SK-N-SH treated with all-trans-retinoic acid at 6 μM for 48 hours (cell line): ENCODE data around the gene OR8J1.

ENCODE experiments used
- ATAC-seq: fragments of 200-7000 bp; cut with Tn5 transposase; 3 replicates; pipeline ENCODE4 v1.9.1; 2020; ENCODE audit warnings: mild to moderate bottlenecking, moderate library complexity
- BACH2 ChIP-seq: fragments of 250-450 bp; sonication (Bioruptor Pico); IDR thresholded peaks from 2 replicates; pipeline ENCODE4 v1.9.0; 2021; ENCODE audit warnings: mild to moderate bottlenecking, borderline replicate concordance
- CREB5 ChIP-seq: fragments of 250-450 bp; sonication (Bioruptor Pico); IDR thresholded peaks from 2 replicates; pipeline ENCODE4 v1.5.1; 2020; ENCODE audit warnings: low read depth, mild to moderate bottlenecking, moderate library complexity
- CSDC2 ChIP-seq: fragments of 250-450 bp; sonication (Bioruptor Pico); IDR thresholded peaks from 2 replicates; pipeline ENCODE4 v1.5.0; 2020; ENCODE audit warnings: mild to moderate bottlenecking, moderate library complexity
- CSRNP3 ChIP-seq: fragments of 250-450 bp; sonication (Bioruptor Pico); IDR thresholded peaks from 2 replicates; pipeline ENCODE4 v1.5.1; 2021; ENCODE audit warnings: mild to moderate bottlenecking, moderate library complexity
- ESRRG ChIP-seq: fragments of 250-450 bp; sonication (Bioruptor Pico); IDR thresholded peaks from 2 replicates; pipeline ENCODE4 v1.6.1; 2021; ENCODE audit warnings: mild to moderate bottlenecking
- GLIS3 ChIP-seq: fragments of 250-450 bp; sonication (Bioruptor Pico); IDR thresholded peaks from 2 replicates; pipeline ENCODE4 v1.5.0; 2020; ENCODE audit warnings: mild to moderate bottlenecking, moderate library complexity
- OSR1 ChIP-seq: fragments of 250-450 bp; sonication (Bioruptor Pico); IDR thresholded peaks from 2 replicates; pipeline ENCODE4 v1.8.0; 2022; ENCODE audit warnings: moderate library complexity, mild to moderate bottlenecking, inconsistent platforms
- PATZ1 ChIP-seq: fragments of 250-450 bp; sonication (Bioruptor Pico); IDR thresholded peaks from 2 replicates; pipeline ENCODE4 v1.8.0; 2020; ENCODE audit warnings: mild to moderate bottlenecking, moderate library complexity, borderline replicate concordance
- POU6F1 ChIP-seq: fragments of 250-450 bp; sonication (Bioruptor Pico); IDR thresholded peaks from 2 replicates; pipeline ENCODE4 v1.8.0; 2021; ENCODE audit warnings: low read depth, mild to moderate bottlenecking, moderate library complexity, borderline replicate concordance
- PPARA ChIP-seq: fragments of 250-450 bp; sonication (Bioruptor Pico); IDR thresholded peaks from 2 replicates; pipeline ENCODE4 v1.5.0; 2020; ENCODE audit warnings: mild to moderate bottlenecking, borderline replicate concordance
- SNAI2 ChIP-seq: fragments of 250-450 bp; sonication (Bioruptor Pico); IDR thresholded peaks from 2 replicates; pipeline ENCODE4 v1.5.0; 2020; ENCODE audit warnings: mild to moderate bottlenecking, moderate library complexity
- TCF4 ChIP-seq: fragments of 250-450 bp; sonication (Bioruptor Pico); IDR thresholded peaks from 2 replicates; pipeline ENCODE4 v1.8.0; 2021; ENCODE audit warnings: mild to moderate bottlenecking, moderate library complexity, borderline replicate concordance
- TOX ChIP-seq: fragments of 250-450 bp; sonication (Bioruptor Pico); IDR thresholded peaks from 2 replicates; pipeline ENCODE4 v1.8.0; 2021; ENCODE audit warnings: mild to moderate bottlenecking, moderate library complexity, borderline replicate concordance
- TSHZ2 ChIP-seq: fragments of 250-450 bp; sonication (Bioruptor Pico); IDR thresholded peaks from 2 replicates; pipeline ENCODE4 v1.5.0; 2020; ENCODE audit warnings: mild to moderate bottlenecking, moderate library complexity
- ZC3H10 ChIP-seq: fragments of 250-450 bp; sonication (Bioruptor Pico); IDR thresholded peaks from 2 replicates; pipeline ENCODE4 v1.5.1; 2021; ENCODE audit warnings: mild to moderate bottlenecking, moderate library complexity
- ZFP3 ChIP-seq: fragments of 250-450 bp; sonication (Bioruptor Pico); IDR thresholded peaks from 2 replicates; pipeline ENCODE4 v1.5.0; 2020; ENCODE audit warnings: mild to moderate bottlenecking, moderate library complexity
- ZFP30 ChIP-seq: fragments of 450-650 bp; formaldehyde crosslinking; IDR thresholded peaks from 2 replicates; pipeline ENCODE4 v1.5.0; 2022; ENCODE audit warnings: mild to moderate bottlenecking, moderate library complexity
- ZNF565 ChIP-seq: fragments of 450-650 bp; formaldehyde crosslinking; conservative IDR thresholded peaks from 2 replicates; pipeline ENCODE4 v1.5.0; 2020; ENCODE audit warnings: low read depth, mild to moderate bottlenecking, moderate library complexity
- ZNF70 ChIP-seq: fragments of 450-650 bp; formaldehyde crosslinking; IDR thresholded peaks from 2 replicates; pipeline ENCODE4 v1.5.0; 2020; ENCODE audit warnings: mild to moderate bottlenecking, moderate library complexity
- ZNF8 ChIP-seq: fragments of 450-650 bp; formaldehyde crosslinking; IDR thresholded peaks from 2 replicates; pipeline ENCODE4 v1.5.0; 2020; ENCODE audit warnings: mild to moderate bottlenecking, moderate library complexity

The OR8J1 gene

GRCh38 chr11:56333156-56333555, 20.9 kb upstream of the OR8J1 start:
- no peak for ATAC-seq
- no peak for TF ChIP-seq PATZ1 (CRISPR knock-in tag)
- no peak for TF ChIP-seq CSRNP3
- TF ChIP-seq ZNF8 (CRISPR knock-in tag) = no peak
- no peak for TF ChIP-seq ZC3H10 (CRISPR knock-in tag)
- TF ChIP-seq TCF4 (CRISPR knock-in tag) = no peak
- TF ChIP-seq SNAI2 = no peak
- no peak for TF ChIP-seq CSDC2
- TF ChIP-seq GLIS3 = no peak
- no peak for TF ChIP-seq ZFP3 (CRISPR knock-in tag)
- TF ChIP-seq OSR1 = no peak
- no peak for TF ChIP-seq ZNF70 (CRISPR knock-in tag)
- no peak for TF ChIP-seq CREB5 (CRISPR knock-in tag)
- no peak for TF ChIP-seq ZFP30 (CRISPR knock-in tag)
- TF ChIP-seq, all 23 proteins: peak for 0

- no peak for ATAC-seq
- TF ChIP-seq OSR1 (no peak), ZNF8 (CRISPR knock-in tag) (no peak), TCF4 (CRISPR knock-in tag) (no peak), PPARA (CRISPR knock-in tag) (no peak), TSHZ2 (CRISPR knock-in tag) (no peak), GLIS3 (no peak), ZNF70 (CRISPR knock-in tag) (no peak), ZC3H10 (CRISPR knock-in tag) (no peak), TOX (CRISPR knock-in tag) (no peak), BACH2 (CRISPR knock-in tag) (no peak), ESRRG (CRISPR knock-in tag) (no peak), ZFP3 (CRISPR knock-in tag) (no peak)
Observed at GRCh38 chr11:56340289-56340688, 13.8 kb upstream of the OR8J1 start.

GRCh38 chr11:56345739-56346138, 8.4 kb upstream of the OR8J1 start, which contains the start of gene OR8K1:
TSS of gene OR8K1 (plus strand) at chr11:56346039. CDS start at chr11:56346039, 0 bp downstream.
- ATAC-seq = no peak
- TF ChIP-seq GLIS3 = no peak
- no peak for TF ChIP-seq POU6F1 (CRISPR knock-in tag)
- no peak for TF ChIP-seq ZNF565 (CRISPR knock-in tag)

- TF ChIP-seq CREB5 (CRISPR knock-in tag) = no peak
- no peak for TF ChIP-seq ZFP30 (CRISPR knock-in tag)
- TF ChIP-seq OSR1 = no peak
- no peak for TF ChIP-seq TSHZ2 (CRISPR knock-in tag)
- ATAC-seq = no peak
Observed at GRCh38 chr11:56375324-56375723, 21.2 kb downstream of the OR8J1 start, which contains the start of gene OR8U1. TSS of gene OR8U1 (plus strand) at chr11:56375624. CDS start at chr11:56375624, 0 bp downstream.
